Spinal cord (tissue), 10 donors: Measurements from ENCODE around the gene TOP3B. TPM values are rescaled to one million over a fixed set of nuclear protein-coding genes. Genes with fewer than 3 reads are reported as not detected.
"Not testable (repeated sequence)": the region's sequence is repeated elsewhere in the genome, so short reads cannot be mapped to it uniquely, and the experiment has no call there.

Source experiments
- DNase-seq, 6 donors: peaks; one replicate each; pipeline versions ENCODE4 v3.0.0 to v3.0.0-alpha.2; 2013 to 2015; ENCODE audit warnings: low spot score in 6 of 6, low read depth in 4 of 6
- H3K27ac ChIP-seq: one replicate; pipeline ENCODE4 v1.5.1; 2013; ENCODE audit warnings: low read depth, low read length, control low read depth
- H3K27me3 ChIP-seq: one replicate; pipeline ENCODE4 v1.6.1; 2013; ENCODE audit warnings: low read length; ENCODE audit not compliant: control insufficient read depth, insufficient read depth
- H3K36me3 ChIP-seq: one replicate; pipeline ENCODE4 v1.6.1; 2013; ENCODE audit warnings: low read length; ENCODE audit not compliant: control insufficient read depth, insufficient read depth
- H3K4me1 ChIP-seq: one replicate; pipeline ENCODE4 v1.6.1; 2013; ENCODE audit warnings: low read length; ENCODE audit not compliant: control insufficient read depth, insufficient read depth
- H3K4me3 ChIP-seq: one replicate; pipeline ENCODE4 v1.5.1; 2013; ENCODE audit warnings: low read depth, low read length, control low read depth
- H3K9me3 ChIP-seq: one replicate; pipeline ENCODE4 v1.6.1; 2013; ENCODE audit warnings: low read length; ENCODE audit not compliant: control insufficient read depth, insufficient read depth
- WGBS: methylation state at CpG from one replicate; pipeline ENCODE4 v1.1.5; 2013; ENCODE audit warnings: missing lambda C conversion rate; ENCODE audit not compliant: insufficient coverage; 5-methylcytosine and 5-hydroxymethylcytosine counted together
- polyA plus RNA-seq, 2 donors: library from polyadenylated mRNA; unstranded; fragments of 120-200 nt; gene quantifications; one replicate each; pipeline ENCODE4 v1.2.1, GENCODE V29; 2013; ENCODE audit not compliant: insufficient read length in 2 of 2
- total RNA-seq, 2 donors: library from RNA; depleted of rRNA in 1 of 2; stranded (reverse); fragments of 120-200 nt in 1 of 2; fragments of >200 nt in 1 of 2; gene quantifications; one replicate each; pipeline versions ENCODE4 v1.2.3 to v1.2.4, GENCODE V29; 2013 to 2014
- donor health status: healthy.

TOP3B gene
- total and polyA plus RNA-seq, 4 donors: 11.5 to 25.8 (median 21.8) TPM

DNA sequence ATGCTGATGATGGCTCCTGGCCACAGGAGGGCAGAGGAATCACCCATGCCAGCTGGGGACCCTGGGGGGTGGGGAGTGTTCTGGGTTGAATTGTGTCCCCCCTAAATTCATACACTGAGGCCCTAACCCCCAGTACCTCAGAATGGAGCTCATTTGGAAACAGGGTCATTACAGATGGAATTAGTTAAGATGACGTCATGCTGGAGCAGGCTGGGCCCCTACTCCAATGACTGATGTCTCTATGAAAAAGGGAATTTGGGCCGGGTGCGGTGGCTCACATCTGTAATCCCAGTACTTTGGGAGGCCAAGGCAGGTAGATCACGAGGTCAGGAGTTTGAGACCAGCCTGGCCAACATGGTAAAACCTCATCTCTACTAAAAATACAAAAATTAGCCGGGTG, 42.7 kb downstream of the TOP3B start:
- 71% methylated on average over 1 of the region's 5 CpGs for WGBS
- H3K9me3 ChIP-seq, H3K4me3 ChIP-seq, H3K27me3 ChIP-seq, DNase-seq: not testable (repeated sequence)
- Histone ChIP-seq H3K27ac (peak overlapping the region; percentile 99), H3K36me3 (peaks cover 73% of the 10 kb centered on the region), H3K4me1 (peaks cover 79% of the 10 kb centered on the region)

DNA sequence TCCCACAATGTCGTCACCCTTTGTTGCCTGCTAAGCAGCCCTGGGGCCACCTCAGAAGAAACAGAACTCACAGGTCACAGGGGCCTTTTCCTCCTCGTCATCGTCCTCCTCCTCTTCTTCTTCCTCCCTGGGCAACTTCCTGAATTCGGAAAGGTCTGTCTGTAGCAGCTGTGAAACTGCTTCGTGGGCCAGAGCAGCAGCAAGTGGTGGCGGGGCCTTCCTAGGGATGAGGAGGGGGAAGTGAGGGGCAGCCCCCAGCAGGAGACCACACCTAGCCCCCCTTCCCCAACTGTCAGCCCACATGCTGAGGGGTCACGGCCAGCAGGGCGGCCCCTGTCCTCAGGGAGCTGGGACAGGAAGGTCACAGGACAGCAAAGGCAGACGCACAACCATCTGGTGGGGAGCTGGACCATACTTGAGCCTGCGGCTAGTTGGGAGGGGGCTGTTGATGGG, 43.1 kb downstream of the TOP3B start:
- no peak for DNase-seq
- H3K9me3 ChIP-seq: no peaks in the 10 kb centered on the region
- 48% methylated on average over 4 of the region's 10 CpGs for WGBS
- no peak overlapping the region for H3K4me3 ChIP-seq
- H3K27me3 ChIP-seq: no peaks in the 10 kb centered on the region
- H3K4me1 ChIP-seq: peaks cover 81% of the 10 kb centered on the region
- peaks cover 69% of the 10 kb centered on the region for H3K36me3 ChIP-seq
- H3K27ac ChIP-seq: peak overlapping the region; percentile 99

DNA sequence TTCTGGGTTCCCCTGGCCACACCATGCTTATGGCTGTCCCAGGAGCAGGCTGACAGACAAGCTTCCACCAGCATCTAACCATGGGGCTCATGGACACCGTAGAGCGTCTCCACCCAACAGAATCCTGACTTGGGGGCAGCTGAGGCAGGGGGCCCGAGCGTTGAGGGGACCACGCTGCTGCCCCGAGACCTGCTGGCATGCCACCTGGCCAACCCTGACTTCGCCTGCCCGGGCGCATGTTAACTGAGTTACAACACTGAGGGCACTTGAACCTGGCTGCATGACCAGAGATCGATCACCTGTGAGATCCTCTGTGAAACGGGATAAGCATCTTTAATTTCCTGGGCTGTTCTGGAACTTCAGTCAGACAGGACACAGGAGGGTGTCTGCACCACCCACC, 43.7 kb downstream of the TOP3B start:
- WGBS: 88% methylated on average over 11 of the region's 11 CpGs

DNA sequence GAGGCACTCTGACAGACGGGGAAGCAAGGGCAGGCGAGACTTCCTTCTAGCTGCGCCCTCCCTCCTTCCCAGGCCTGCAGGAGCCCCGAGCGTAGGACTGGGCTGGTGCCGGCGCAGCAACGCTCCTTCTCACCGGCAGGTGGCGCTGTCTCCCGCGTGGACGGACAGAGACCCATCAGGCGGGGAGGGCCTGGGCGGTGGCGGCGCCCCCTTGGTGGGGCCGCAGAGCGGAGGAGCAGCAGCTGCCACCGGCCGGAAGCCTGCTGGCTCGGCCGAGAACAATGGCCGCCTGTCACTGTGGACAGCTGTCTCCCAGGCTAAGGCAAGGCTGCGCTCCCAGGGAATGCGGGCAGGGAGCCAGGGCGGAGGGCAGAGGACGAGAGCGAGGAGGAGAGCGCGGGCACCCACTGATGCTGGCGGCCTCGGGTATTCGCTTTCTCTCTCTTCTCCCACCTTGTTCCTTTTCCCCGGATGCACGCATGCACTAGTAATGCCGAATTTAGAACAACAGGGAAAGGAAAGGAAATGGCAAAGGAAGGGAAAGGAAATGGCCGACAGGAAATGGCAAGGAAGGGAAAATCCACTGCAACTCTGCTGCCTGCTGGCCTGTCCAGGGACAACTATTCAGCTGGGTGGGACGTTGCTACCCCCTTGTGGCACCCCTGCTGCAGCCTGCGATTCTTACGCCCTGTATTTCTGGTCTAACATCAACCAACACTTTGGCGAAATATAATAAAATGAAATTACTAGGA, 44.3 kb downstream of the TOP3B start:
- DNase-seq: peak; percentile 82 to 97 (median 86)
- Histone ChIP-seq H3K4me3 (peak overlapping the region; percentile 68), H3K9me3 (no peaks in the 10 kb centered on the region), H3K36me3 (peaks cover 68% of the 10 kb centered on the region), H3K27ac (peak overlapping the region; percentile 99), H3K27me3 (no peaks in the 10 kb centered on the region), H3K4me1 (peaks cover 84% of the 10 kb centered on the region)
- under 1% methylated on average over 30 of the region's 42 CpGs for WGBS

More for the DNA sequence above, 43.7 kb downstream of the TOP3B start:
- DNase-seq: no peak
- peak overlapping the region; percentile 68 for H3K4me3 ChIP-seq
- H3K4me1 ChIP-seq: peaks cover 84% of the 10 kb centered on the region
- peak overlapping the region; percentile 99 for H3K27ac ChIP-seq
- H3K27me3 ChIP-seq: no peaks in the 10 kb centered on the region
- H3K36me3 ChIP-seq: peaks cover 68% of the 10 kb centered on the region
- H3K9me3 ChIP-seq: no peaks in the 10 kb centered on the region

DNA sequence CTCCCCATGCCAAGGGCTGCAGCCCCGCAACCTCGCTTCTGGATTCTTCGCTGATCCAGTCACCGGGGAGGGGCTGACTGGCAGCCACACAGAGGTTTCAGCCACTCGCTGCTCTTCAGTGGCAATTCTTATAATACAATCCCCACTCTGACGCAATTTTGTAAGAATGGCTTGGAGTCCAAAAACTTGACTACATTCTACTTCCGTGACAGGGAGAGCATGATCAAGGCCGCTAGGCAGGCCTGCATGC, 44.8 kb downstream of the TOP3B start:
- H3K4me1 ChIP-seq: peaks cover 84% of the 10 kb centered on the region
- H3K27ac ChIP-seq: peak overlapping the region; percentile 99
- WGBS: 12% methylated on average over 8 of the region's 8 CpGs
- peak overlapping the region; percentile 68 for H3K4me3 ChIP-seq
- DNase-seq: no peak
- no peaks in the 10 kb centered on the region for H3K9me3 ChIP-seq
- H3K36me3 ChIP-seq: peaks cover 69% of the 10 kb centered on the region
- H3K27me3 ChIP-seq: no peaks in the 10 kb centered on the region

DNA sequence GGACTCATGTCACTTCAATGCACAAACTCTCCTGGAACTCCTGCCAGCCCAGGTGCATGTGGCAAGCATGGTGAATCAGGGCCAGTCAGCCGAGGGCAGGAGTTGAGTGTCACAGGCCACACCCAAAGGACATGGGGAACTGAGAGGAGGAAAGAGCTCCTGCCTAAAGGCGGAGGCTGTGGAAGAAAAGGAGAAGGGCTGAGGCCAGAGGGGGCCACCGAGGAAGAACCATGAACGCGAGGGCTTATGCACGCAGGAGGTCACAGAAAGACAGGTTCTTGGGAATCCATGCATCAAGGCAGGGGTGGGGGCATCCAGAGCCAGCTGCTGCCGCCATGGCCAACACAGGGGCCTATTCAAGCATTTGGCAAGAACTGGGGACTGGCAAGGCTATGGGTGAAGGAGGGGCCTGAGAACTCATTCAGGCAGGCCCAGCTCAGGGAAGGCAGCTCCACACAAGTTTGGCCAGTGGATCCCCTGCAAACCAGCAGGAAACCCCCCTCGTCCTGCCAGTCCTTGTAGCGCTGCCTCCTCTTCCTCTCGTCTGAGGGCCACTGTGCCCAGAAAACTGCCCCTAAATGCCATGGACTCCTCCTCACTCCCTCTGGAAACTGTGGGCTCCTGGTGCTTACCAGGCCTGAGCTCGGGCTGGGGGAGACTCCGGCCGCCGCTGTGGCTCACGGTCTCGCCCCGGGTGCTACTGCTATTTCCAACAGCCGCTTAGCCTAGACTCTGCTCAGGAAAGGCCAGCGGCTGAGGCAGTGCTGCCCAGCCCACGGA, 45.4 kb downstream of the TOP3B start:
- WGBS: 37% methylated on average over 20 of the region's 20 CpGs
- peak overlapping the region; percentile 68 for H3K4me3 ChIP-seq
- H3K9me3 ChIP-seq: no peaks in the 10 kb centered on the region
- peaks cover 81% of the 10 kb centered on the region for H3K4me1 ChIP-seq
- DNase-seq: peak in 5 of 6 donors; percentile 57 to 91 (median 74)
- H3K36me3 ChIP-seq: peaks cover 69% of the 10 kb centered on the region
- peak overlapping the region; percentile 99 for H3K27ac ChIP-seq
- H3K27me3 ChIP-seq: no peaks in the 10 kb centered on the region

DNA sequence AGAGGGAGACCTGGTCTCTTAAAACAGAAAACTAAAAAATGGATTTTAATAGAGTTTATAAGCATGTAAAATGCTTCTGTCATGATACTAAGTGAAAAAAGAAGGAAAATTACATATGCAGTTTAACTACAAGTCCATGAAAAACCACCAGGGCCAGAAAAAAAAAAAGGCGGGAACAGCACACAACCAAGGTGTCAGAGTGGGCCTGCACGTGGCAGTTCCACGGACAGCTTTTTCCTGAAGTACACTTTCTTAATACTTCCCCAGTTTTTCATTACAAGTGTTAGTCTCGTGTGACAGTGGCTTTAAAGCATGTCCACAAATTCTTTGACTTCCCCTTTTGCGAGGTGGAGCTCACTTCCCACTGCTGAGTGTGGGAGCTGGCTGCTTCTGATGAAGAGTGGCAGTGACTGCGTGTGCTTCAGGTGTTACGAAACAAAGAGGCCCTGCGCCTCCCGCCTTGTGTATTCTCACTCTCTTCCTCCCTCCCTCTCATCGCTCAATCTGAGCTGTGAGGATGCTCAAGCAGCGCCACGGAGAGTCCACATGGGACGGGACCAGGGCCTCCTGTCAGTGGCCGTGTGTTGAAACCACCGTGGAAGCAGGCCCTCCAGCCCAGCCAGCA, 46.3 kb downstream of the TOP3B start:
- H3K36me3 ChIP-seq: peaks cover 68% of the 10 kb centered on the region
- 80% methylated on average over 8 of the region's 15 CpGs for WGBS
- peaks cover 71% of the 10 kb centered on the region for H3K4me1 ChIP-seq
- H3K9me3 ChIP-seq: no peaks in the 10 kb centered on the region
- DNase-seq: no peak
- H3K4me3 ChIP-seq: no peak overlapping the region
- H3K27me3 ChIP-seq: no peaks in the 10 kb centered on the region
- H3K27ac ChIP-seq: peak overlapping the region; percentile 99

DNA sequence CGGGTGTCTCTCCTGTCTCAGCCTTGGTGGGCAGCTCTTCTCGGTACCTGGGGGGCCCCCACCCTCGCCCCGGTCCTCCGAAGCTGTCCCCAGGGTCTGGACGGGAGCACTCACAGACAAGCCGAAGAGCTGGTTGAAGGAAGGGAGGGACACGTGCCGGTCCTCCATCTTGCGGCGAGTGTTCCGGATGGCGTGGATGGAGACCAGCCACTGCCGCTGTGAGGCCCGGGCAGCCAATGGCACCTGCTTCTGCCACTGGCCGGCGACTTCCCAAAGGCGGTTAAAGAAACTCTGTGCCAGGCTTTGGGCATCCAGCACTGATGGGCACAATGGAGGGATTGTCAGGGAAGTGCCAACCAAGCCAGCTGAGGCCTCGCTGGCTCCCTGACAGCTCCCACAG, 48.7 kb downstream of the TOP3B start:
- Histone ChIP-seq H3K27ac (peak overlapping the region; percentile 52), H3K9me3 (no peaks in the 10 kb centered on the region), H3K4me3 (no peak overlapping the region), H3K4me1 (peaks cover 50% of the 10 kb centered on the region), H3K36me3 (peaks cover 69% of the 10 kb centered on the region), H3K27me3 (no peaks in the 10 kb centered on the region)
- 43% methylated on average over 19 of the region's 19 CpGs for WGBS
- DNase-seq: peak in 3 of 6 donors; percentile 56 to 88 (median 78)

DNA sequence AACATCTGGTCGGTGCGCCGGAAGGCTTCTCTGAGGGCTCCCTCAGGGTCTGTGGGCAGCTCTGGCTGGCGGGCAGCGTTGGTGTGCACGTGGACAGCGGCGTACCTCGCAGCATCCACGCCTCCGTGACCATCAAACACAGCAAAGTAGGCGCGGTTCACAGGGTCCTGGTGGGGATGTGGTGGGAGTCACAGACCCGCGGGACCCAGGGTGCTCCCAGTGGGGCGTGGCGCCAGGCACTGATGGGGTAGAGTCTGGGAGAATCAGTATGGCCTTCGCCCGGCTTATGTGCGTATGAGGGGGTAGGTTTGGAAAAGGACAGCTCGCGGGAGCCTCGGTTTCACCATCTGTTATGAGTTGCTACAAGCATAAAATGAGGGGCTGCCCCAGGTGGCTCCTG, 49.2 kb downstream of the TOP3B start:
- WGBS: 88% methylated on average over 18 of the region's 23 CpGs
- no peaks in the 10 kb centered on the region for H3K9me3 ChIP-seq
- peaks cover 47% of the 10 kb centered on the region for H3K4me1 ChIP-seq
- peak overlapping the region; percentile 52 for H3K27ac ChIP-seq
- peaks cover 71% of the 10 kb centered on the region for H3K36me3 ChIP-seq
- no peak overlapping the region for H3K4me3 ChIP-seq
- no peak for DNase-seq
- no peaks in the 10 kb centered on the region for H3K27me3 ChIP-seq
